HPDE6-E6E7 (cell line): ENCODE measurements around the gene KRT80.
A peak's percentile ranks its signal among the peaks of the same experiment; 100 is the strongest.

Experiments used
- DNase-seq: peaks from one replicate; pipeline ENCODE4 v3.0.0; 2011; ENCODE audit warnings: missing footprints; ENCODE audit errors: extremely low spot score

Gene KRT80

DNA sequence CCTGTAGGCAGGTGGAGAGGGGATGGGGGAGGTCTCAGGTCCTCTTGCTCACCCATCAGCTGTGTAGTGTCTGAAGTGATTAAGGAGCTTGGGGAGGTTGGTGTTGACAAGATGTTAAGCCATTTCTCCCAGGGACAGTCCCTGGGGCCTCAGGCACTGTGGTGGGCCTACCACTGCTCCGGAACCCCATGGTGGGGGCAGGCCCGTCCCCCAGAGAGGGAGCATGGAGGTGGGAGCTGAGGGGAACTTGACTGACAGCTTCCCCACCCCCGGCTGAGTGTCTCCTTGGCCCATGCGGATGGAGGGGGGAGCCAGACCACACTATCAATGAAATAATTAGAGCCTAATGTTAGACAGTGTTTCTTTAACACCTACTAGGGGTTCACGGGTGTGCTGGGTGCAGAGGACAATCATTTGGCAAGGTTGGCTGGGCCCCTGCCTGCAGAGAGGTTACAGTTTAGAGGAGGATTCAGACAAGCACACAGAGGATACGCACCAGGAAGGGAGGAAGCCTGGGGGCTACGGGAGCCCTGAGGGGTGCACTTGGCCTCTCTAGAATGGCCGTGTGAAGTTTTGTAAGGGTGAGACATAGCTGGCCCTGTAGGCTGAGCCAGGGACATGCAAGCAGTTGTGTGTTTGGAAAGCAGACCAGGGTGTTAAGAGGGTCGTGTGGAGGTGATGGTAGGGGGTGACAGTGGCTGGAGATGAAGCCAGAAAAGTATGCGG, 19.3 kb upstream of the KRT80 start:
- no peak for DNase-seq

- DNase-seq = no peak
Measured at GRCh38 chr12:52210186-52210924, 18.5 kb upstream of the KRT80 start.

DNA sequence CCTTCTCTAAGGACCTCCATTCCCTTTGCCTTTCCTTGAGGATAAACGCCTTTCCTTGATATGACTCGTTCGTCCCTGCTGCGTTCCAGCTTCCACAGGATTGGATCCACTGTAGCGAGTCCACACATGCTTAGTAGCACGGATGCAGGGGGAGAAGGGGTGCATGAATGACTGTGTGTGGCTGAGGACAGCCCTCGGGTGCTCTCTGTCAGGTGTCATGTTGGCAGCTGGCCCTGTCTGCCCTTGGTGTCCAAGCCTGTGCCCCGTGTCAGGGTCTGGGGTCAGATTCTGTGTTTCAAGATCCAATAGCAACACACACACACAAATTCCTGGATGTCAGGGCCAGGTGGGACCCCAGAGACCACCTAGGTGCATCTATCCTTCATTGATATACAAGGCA, 17.5 kb upstream of the KRT80 start:
- no peak for DNase-seq

DNA sequence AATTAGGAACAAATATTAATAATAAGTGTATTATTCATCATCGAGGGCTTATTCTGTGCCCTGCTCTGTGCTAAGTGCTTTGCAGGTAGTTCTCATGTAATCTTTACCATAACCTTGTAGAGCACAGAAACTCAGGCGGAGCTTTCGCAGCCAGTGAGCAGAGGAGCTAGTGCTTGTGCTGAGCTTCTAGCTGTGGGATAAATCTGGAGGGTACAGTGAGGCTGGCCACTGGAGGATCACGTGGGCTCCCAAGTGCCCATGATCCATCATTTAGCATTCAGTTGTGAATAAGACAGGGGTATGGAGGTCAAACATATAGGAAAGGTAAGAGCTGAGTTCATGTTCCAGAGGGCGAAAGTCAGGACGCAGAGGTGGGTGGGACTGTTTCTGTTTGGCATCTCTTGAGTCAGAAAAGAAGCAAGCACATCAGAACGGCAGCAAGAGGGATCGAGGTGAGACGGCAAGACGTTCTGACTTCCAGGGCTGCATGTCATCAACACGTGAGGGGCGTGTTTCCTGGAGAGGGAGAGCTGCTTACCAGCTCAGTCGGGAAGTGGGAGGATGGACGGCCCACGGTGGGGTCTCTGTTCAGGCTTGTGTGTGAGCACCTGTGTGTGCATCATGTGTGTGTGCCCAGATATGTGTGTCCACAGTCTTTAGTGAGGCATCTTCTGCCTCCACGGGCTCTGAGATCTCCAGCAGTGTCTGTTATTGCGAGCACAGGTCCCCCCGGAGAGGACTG, 16.8 kb upstream of the KRT80 start:
- no peak for DNase-seq

DNA sequence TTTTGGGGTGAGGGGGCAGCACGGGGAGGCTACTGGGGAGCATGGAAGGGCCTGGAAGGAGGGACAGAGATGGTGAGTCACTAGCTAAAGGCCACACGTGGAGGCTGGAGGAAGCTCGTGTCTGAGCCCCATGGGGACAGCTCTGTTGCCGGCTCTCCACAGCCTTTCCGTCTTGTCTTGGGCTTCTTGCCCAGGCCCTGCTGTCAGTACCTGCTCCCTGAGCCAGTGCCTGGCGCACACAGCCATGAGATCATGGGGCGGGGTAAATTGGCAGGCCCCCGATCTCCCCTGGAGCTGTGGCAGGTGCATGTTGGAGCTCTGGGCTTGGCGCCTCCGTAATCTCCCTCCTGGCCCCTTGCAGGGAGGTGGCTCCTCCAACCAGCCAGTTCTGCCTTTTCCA, 16.1 kb upstream of the KRT80 start:
- DNase-seq = no peak

- DNase-seq = no peak
Measured at GRCh38 chr12:52207106-52207505, 15.3 kb upstream of the KRT80 start.

DNA sequence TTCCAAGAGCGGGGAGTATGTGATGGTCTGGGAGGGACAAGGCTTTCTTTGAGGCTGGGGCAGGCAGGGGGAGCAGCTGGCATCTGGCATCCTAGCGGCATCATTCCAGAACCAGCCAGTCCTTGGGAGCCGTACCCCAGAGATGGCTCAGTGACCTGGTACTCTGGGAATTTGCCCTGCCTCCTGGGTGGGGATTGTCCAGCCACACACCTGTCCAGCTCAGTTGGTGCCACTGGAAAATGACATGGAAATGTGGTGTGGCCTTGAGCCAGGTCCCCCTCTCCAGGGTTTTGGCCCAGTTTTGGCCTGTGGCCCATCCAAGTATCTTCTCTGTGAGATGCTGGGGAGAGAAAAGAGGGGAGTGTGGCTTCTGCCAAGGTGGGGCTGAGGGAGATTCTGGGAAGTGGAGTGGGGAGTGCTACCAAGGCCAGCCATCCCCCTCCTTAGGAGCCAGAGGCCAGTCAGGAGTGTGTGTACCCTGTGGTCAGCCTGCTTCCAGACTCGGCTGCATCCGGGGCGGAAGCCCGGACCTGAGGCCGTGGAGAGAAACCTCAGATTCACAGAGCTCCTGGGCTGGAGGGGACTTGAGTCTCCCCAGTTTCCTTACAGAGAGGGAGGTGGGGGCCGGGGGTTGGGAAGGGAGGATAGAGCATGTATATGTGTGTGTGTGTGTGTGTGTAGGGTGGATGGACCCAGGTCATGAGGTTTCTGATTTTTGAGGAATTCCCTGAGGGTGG, 14.7 kb upstream of the KRT80 start:
- no peak for DNase-seq

DNA sequence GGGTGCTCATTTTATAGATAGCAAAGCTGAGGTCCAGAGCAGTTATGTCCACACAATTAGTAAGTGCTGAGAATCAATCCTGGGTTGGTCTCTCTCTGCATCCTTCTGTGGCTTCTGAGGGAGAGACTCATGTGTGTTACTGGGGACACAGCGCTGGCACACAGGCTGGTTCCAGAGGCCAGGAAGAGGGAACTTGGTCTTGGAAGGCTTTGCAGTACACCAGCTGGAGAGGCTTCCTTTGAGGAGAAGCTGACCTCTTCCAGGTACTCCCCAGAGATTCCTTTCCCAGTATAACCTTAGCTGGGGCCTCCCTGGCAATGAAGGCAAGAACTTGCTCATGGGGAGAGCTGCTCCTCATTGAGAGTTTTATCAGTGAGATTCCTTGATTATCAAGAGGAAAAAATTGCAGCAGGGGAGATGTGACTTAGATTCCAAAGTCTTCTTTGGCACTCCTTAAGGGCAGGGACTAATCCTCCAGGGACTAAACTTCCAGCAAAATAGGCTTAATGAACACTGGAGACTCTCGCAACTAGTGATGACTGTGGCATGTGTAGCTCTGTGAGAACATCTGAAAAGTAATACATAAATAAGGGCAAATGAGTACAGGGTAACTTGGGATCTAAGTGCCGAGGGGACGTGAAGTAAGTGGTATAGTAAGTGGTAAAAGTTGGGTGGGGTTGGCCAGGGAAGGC, 13.9 kb upstream of the KRT80 start:
- DNase-seq = no peak

- DNase-seq = no peak
Measured at GRCh38 chr12:52204931-52205505, 13.2 kb upstream of the KRT80 start.

DNA sequence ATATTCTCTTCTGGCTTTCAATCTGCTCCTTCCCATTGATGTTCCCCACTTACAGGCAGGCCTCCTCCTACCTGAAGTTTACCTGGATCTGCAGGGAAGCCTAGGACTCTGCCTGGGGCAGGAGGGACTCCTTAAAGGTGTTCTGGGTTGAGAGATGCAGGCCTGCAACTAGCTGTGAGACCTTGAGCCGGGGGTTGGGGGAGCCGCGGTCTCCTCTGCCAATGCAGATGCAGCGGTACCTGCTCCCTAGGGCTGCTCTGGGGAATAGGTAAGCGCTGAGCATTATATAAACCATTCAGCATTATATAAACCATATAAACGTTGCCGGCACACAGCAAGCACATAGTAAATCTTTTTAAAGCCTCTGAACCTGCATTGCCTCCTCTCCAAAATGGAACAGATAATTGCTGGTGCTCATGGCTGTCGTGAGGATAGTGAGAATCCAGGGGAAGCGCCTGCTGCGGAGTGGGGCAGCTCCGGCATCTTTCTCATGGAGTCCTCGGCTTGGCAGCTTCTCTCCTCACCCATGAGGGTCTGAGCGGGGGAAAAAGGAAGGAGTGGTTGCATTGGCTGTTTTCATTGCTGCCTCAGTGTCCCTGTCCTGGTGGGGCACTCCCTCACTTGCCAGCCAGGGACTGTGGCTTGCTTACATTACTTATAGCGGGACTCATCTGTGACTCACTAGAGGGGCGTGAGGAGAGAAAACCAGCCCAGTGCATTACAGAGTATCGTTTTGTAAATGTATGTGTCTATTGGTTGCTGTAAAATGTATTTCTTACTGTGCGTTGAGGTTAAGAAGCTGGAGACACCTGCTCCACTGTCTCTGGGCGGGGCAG, 12.5 kb upstream of the KRT80 start:
- DNase-seq = no peak

DNA sequence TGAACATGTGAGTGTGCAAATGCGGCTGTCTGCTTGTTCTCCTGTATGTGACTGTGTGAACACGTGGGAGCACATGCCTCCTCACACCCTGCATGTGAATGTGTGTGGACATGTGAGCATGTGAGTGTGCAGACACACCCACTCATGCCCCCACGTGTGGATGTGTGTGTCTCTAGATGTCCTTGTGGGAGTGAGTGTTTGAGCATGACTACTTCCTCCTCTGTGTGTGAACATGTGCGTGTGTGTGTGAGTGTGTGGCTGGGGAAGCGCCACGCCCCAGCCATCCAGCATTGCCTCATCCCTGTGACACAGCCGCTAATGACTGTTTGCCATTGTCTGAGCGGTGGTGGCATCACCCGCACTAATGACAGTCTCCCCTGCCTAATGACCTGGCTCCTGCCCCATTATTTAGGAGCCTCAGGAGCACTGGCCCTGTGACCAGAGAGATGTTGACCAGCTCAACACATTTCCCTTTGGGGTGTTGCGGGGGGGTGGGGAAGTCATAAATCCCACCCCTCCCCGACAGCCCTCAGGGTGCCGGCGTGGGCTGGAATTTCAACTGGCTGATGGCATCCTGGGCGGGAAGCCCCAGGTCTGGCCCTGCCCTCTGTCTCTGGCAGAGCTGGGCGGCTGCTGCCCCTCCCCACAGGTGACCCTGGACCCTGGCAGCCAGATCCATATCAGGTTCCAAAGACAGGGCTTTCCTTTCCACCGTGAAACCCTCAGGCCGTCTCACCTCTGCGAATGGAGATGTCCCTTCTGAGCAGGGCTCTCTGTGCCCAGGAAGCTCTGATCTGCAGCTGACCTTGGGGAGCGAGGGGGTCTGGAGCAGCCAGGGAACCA, 11.5 kb upstream of the KRT80 start:
- peak; percentile 48 for DNase-seq

DNA sequence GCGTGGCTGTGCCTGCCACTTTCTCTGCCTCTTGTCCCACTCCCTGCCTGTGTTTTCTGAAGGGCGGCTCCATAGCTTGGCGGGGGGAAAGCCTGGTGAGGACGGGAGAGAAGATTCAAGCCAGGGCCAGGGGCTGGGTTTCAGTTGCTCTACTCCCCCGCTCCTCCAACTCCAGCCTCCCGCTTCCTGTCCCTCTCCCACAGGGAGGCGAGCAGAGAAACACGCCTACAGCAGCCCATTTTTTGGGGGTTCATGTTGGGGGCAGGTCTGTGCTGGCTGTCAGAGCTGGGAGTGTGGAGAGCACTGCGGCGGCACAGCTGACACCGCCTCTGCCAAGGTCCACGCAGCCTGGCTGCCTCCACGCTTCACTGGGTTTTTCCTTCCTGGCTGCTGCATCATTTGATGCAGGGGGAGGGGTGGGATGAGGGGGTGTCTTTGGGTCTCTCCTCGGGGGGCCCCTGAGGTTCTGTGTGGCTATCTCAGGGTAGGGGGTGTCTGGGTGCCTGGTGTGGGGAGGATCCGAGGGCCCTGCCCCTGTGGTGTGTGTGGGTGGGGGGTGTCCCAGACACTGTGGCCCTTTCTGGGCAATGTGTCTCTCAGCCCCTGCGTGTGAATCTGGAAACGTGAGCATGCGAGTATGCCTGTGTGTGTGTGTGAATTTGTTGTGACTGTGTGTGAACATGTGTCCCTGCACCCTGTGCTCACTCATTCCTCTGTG, 10.7 kb upstream of the KRT80 start:
- no peak for DNase-seq

DNA sequence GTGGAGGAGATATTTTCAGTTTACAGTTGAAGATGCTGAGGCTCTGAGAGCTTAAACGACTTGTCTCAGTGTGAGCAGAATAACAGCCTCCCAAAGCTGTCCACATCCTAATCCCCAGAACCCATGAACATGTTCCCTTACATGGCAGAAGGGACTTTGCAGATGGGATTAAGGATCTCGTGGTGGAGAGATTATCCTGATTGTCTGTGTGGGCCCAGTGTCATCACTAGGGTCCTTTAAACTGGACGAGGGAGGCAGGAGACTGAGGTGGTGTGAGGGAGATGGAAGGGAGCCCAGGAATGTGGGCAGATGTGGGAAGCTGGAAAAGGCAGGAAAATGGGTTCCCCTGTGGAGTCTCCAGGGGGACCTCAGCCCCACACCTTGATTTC, 9.6 kb upstream of the KRT80 start:
- no peak for DNase-seq

DNA sequence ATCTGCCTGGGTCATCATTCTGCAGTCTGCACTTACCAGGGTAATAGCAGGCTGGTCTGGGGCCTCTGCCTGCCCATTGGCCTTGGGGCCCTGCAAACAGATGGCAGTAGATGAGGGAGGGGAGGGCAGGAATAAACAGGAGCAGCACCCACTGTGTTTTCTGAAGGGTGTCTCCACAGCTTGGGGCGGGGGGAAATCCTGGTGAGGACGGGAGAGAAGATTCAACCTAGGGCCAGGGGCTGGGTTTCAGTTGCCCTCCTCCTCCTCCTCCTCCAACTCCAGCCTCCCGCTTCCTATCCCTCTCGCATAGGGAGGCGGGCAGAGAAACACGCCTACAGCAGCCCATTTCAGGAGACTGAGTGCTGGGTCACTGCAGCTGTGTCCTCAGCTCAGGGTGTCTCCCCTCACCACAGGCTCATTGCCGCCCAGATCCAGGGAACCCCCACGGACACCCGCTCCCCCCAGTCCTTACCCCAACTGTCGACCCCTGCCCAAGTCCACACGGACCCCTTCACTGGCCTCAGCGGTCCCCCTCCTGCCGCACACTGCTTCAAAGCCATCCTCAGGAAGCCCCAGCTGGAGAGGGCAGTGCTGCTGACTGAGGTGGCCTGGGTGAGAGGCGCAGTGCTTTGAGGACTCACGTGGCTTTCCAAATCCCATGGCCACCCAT, 9.1 kb upstream of the KRT80 start:
- no peak for DNase-seq

DNA sequence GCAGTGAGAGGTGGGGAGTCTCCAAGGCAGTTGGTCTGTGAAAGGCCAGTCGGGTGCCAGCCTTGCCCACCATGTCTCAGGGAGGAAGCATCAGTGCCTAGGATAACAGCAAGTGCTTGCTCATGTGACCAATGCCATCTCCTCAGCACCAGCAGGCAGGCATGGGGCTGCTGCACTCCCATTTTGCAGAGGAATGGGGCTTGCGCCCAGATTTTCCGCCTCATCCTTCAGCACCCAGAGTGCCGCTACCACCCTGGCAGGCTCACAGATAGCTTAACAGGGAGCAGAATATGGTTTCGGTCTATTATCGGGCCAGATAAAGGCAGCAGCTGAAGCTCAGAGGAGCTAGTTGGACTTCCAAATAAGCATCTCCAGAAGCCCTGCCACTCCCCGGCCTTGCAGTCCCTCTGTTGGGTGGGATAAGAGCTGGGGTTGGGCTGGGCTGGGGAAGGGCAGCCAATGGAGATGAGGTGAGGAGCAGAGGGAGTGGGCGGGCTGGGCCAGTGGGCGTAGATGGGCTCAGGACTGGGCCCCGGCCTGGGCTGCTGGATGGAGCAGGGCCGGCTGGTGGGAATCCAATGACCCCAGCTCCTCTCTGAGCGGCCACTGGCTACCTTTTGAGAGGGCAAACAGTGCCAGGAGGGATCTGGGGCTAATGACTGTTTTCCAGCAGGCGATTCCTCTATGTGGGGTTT, 8.4 kb upstream of the KRT80 start:
- DNase-seq = no peak

DNA sequence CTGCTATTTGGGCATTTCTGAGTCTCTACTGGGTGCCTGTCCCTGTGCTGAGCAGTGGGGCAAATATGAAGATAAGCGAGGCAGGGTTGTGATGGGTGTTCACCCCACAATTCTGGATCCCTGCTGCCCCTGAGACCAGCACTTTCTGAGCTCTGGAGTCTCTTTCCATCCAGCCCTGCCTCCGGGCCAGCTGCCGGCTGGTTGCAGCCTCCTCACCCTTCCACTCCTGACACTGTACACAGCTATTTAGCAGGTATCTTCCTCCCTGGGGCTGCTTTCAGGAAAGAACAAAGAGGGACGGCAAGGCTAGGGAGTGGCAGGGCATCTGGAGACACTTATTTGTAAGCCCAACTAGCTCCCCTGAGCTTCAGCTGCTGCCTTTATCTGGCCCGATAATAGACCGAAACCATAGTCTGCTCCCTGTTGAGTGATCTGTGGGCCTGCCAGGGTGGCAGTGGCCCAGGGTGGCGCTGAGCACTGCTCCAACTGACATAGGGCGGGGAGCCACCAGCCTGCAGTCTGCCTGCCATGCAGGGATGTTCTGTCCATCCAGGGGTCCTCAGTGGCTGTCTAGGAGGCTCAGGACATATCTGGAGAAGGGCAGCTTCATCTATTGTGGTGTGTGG, 7.6 kb upstream of the KRT80 start:
- DNase-seq = no peak
